Thyroid gland (tissue), 4 donors: Measurements from ENCODE around the gene CLOCK.

ENCODE experiments used
- CTCF ChIP-seq, 6 experiments: fragments of 200-600 bp in 3 of 6; fragments of 450-650 bp in 3 of 6; sonication (generic) in 3 of 6; IDR thresholded peaks; one replicate each; pipeline ENCODE4 v1.5.1; 2016 to 2019; ENCODE audit warnings: antibody characterized with exemption in 6 of 6, mild to moderate bottlenecking in 2 of 6, inconsistent platforms in 1 of 6, moderate library complexity in 1 of 6
- POLR2A ChIP-seq, 2 donors: fragments of 450-650 bp; IDR thresholded peaks; one replicate each; pipeline ENCODE4 v1.6.1; 2017; ENCODE audit warnings: antibody characterized with exemption in 2 of 2, mild to moderate bottlenecking in 2 of 2, moderate library complexity in 1 of 2

- TF ChIP-seq CTCF (IDR thresholded peaks at IDR 0.05) (no peak), POLR2A (IDR thresholded peaks at IDR 0.05) (no peak)
Measured at GRCh38 chr4:55447108-55447708, 99.5 kb downstream of the CLOCK start.
